ENCODE measurements around the gene MAP3K21.

- TF ChIP-seq CTCF (conservative IDR thresholded peaks at IDR 0.05), result peak; percentile 78
- no peak for TF ChIP-seq EZH2 (IDR thresholded peaks at IDR 0.05; ENCODE audit: low read depth)
Observed at GRCh38 chr1:233304489-233305102, 22.9 kb upstream of the MAP3K21 start.

Data from PC-9 (cell line).